IPS-15b (cell line): ENCODE results near the gene ATP1A2.

ENCODE experiments used
- H3K27me3 ChIP-seq: one replicate; pipeline ENCODE4 v1.6.1; 2013; ENCODE audit warnings: low read length; ENCODE audit not compliant: control insufficient read depth, insufficient read depth
- H3K36me3 ChIP-seq: one replicate; pipeline ENCODE4 v1.6.1; 2013; ENCODE audit warnings: low read length; ENCODE audit not compliant: control insufficient read depth, insufficient read depth
- H3K4me1 ChIP-seq: one replicate; pipeline ENCODE4 v1.6.1; 2013; ENCODE audit warnings: mild to moderate bottlenecking, low read length; ENCODE audit not compliant: control insufficient read depth, insufficient read depth
- H3K4me3 ChIP-seq: one replicate; pipeline ENCODE4 v1.5.1; 2013; ENCODE audit warnings: low read depth, low read length
- H3K9ac ChIP-seq: one replicate; pipeline ENCODE4 v1.6.1; 2013; ENCODE audit warnings: low read depth, mild to moderate bottlenecking, low read length
- H3K9me3 ChIP-seq: one replicate; pipeline ENCODE4 v1.6.1; 2013; ENCODE audit warnings: mild to moderate bottlenecking, low read length; ENCODE audit not compliant: control insufficient read depth, insufficient read depth

ATP1A2 gene

GRCh38 chr1:160146107-160146506, 30.5 kb downstream of the ATP1A2 start:
- H3K9ac ChIP-seq, result no peak overlapping the region
- H3K4me3 ChIP-seq, result no peak overlapping the region

GRCh38 chr1:160148121-160148520, 32.6 kb downstream of the ATP1A2 start:
- Histone ChIP-seq H3K9me3 (no peaks in the 10 kb centered on the region), H3K27me3 (no peaks in the 10 kb centered on the region), H3K36me3 (no peaks in the 10 kb centered on the region), H3K9ac (no peak overlapping the region), H3K4me1 (no peaks in the 10 kb centered on the region), H3K4me3 (no peak overlapping the region)

More at GRCh38 chr1:160146107-160146506, 30.5 kb downstream of the ATP1A2 start:
- Histone ChIP-seq H3K4me1 (no peaks in the 10 kb centered on the region), H3K27me3 (no peaks in the 10 kb centered on the region), H3K36me3 (no peaks in the 10 kb centered on the region), H3K9me3 (no peaks in the 10 kb centered on the region)

- Histone ChIP-seq H3K4me1 (no peaks in the 10 kb centered on the region), H3K36me3 (no peaks in the 10 kb centered on the region), H3K4me3 (no peak overlapping the region), H3K27me3 (no peaks in the 10 kb centered on the region), H3K9me3 (no peaks in the 10 kb centered on the region), H3K9ac (no peak overlapping the region)
These were observed 33.7 kb downstream of the ATP1A2 start for GRCh38 chr1:160149233-160149632.

- H3K9me3 ChIP-seq, result no peaks in the 10 kb centered on the region
These were observed 34.2 kb downstream of the ATP1A2 start for GRCh38 chr1:160149716-160150115.

GRCh38 chr1:160151303-160151702, 35.7 kb downstream of the ATP1A2 start, which contains the start of gene ATP1A4:
ATP1A4 (plus strand) TSS chr1:160151603; CDS start chr1:160152041, 438 bp downstream.
- no peaks in the 10 kb centered on the region for H3K27me3 ChIP-seq

More at GRCh38 chr1:160149716-160150115, 34.2 kb downstream of the ATP1A2 start:
- no peaks in the 10 kb centered on the region for H3K4me1 ChIP-seq
- H3K27me3 ChIP-seq, result no peaks in the 10 kb centered on the region
- no peaks in the 10 kb centered on the region for H3K36me3 ChIP-seq
- H3K4me3 ChIP-seq, result no peak overlapping the region
- H3K9ac ChIP-seq, result no peak overlapping the region

GRCh38 chr1:160154790-160155189, 39.2 kb downstream of the ATP1A2 start:
- Histone ChIP-seq H3K9me3 (no peaks in the 10 kb centered on the region), H3K27me3 (no peaks in the 10 kb centered on the region), H3K9ac (no peak overlapping the region)

More at GRCh38 chr1:160151303-160151702, 35.7 kb downstream of the ATP1A2 start, which contains the start of gene ATP1A4:
- no peak within 1 kb of the TSS for H3K9ac ChIP-seq
- H3K36me3 ChIP-seq, result no peaks in the 10 kb centered on the region
- H3K4me3 ChIP-seq, result no peak within 1 kb of the TSS
- no peaks in the 10 kb centered on the region for H3K4me1 ChIP-seq
- no peaks in the 10 kb centered on the region for H3K9me3 ChIP-seq

GRCh38 chr1:160156361-160156760, 40.8 kb downstream of the ATP1A2 start:
- H3K9ac ChIP-seq, result no peak overlapping the region
- no peak overlapping the region for H3K4me3 ChIP-seq
- H3K9me3 ChIP-seq, result no peaks in the 10 kb centered on the region
- H3K36me3 ChIP-seq, result no peaks in the 10 kb centered on the region
- H3K27me3 ChIP-seq, result no peaks in the 10 kb centered on the region
- no peaks in the 10 kb centered on the region for H3K4me1 ChIP-seq

More at GRCh38 chr1:160154790-160155189, 39.2 kb downstream of the ATP1A2 start:
- H3K4me3 ChIP-seq, result no peak overlapping the region
- H3K4me1 ChIP-seq, result no peaks in the 10 kb centered on the region
- no peaks in the 10 kb centered on the region for H3K36me3 ChIP-seq

- H3K9ac ChIP-seq, result no peak overlapping the region
- H3K9me3 ChIP-seq, result no peaks in the 10 kb centered on the region
- H3K4me1 ChIP-seq, result no peaks in the 10 kb centered on the region
These were observed 41.6 kb downstream of the ATP1A2 start for GRCh38 chr1:160157174-160157573.

GRCh38 chr1:160158031-160158430, 42.5 kb downstream of the ATP1A2 start:
- no peaks in the 10 kb centered on the region for H3K27me3 ChIP-seq
- no peaks in the 10 kb centered on the region for H3K9me3 ChIP-seq
- no peaks in the 10 kb centered on the region for H3K36me3 ChIP-seq
- H3K9ac ChIP-seq, result no peak overlapping the region
- no peaks in the 10 kb centered on the region for H3K4me1 ChIP-seq
- H3K4me3 ChIP-seq, result no peak overlapping the region

More at GRCh38 chr1:160157174-160157573, 41.6 kb downstream of the ATP1A2 start:
- Histone ChIP-seq H3K27me3 (no peaks in the 10 kb centered on the region), H3K4me3 (no peak overlapping the region), H3K36me3 (no peaks in the 10 kb centered on the region)

- Histone ChIP-seq H3K9ac (no peak overlapping the region), H3K4me3 (no peak overlapping the region), H3K4me1 (no peaks in the 10 kb centered on the region), H3K9me3 (no peaks in the 10 kb centered on the region), H3K27me3 (no peaks in the 10 kb centered on the region), H3K36me3 (no peaks in the 10 kb centered on the region)
These were observed 43.0 kb downstream of the ATP1A2 start for GRCh38 chr1:160158534-160158933.

GRCh38 chr1:160159846-160160245, 44.3 kb downstream of the ATP1A2 start:
- no peaks in the 10 kb centered on the region for H3K27me3 ChIP-seq
- no peak overlapping the region for H3K9ac ChIP-seq

GRCh38 chr1:160161965-160162705, 46.6 kb downstream of the ATP1A2 start:
- Histone ChIP-seq H3K36me3 (no peaks in the 10 kb centered on the region), H3K4me1 (peaks cover 1% of the 10 kb centered on the region), H3K27me3 (no peaks in the 10 kb centered on the region)

More at GRCh38 chr1:160159846-160160245, 44.3 kb downstream of the ATP1A2 start:
- Histone ChIP-seq H3K4me3 (no peak overlapping the region), H3K36me3 (no peaks in the 10 kb centered on the region), H3K9me3 (no peaks in the 10 kb centered on the region), H3K4me1 (no peaks in the 10 kb centered on the region)

More at GRCh38 chr1:160161965-160162705, 46.6 kb downstream of the ATP1A2 start:
- H3K9me3 ChIP-seq, result no peaks in the 10 kb centered on the region
- H3K9ac ChIP-seq, result no peak overlapping the region
- no peak overlapping the region for H3K4me3 ChIP-seq
